ENCODE measurements around the gene UCN3. TPM values are rescaled to one million over a fixed set of nuclear protein-coding genes. Genes with fewer than 3 reads are reported as not detected.

The UCN3 gene
- total RNA-seq, 2 donors from 2014 or later: not detected

- Histone ChIP-seq H3K9me3 (no peaks in the 10 kb centered on the region), H3K27me3 (replicated peaks; ENCODE audit: insufficient read depth) (no peaks in the 10 kb centered on the region), H3K27ac (no peak overlapping the region), H3K4me3 (no peak overlapping the region), H3K4me1 (replicated peaks) (no peaks in the 10 kb centered on the region), H3K36me3 (no peaks in the 10 kb centered on the region)
- intact Hi-C loops (cut with DNase I): loop anchor here (5.0 to 10.0 kb wide), 2 partner anchors 292 to 540 kb away; partner anchors contain the start of gene AKR1C3
- WGBS: 82% methylated on average over 5 of the region's 5 CpGs
- TF ChIP-seq POLR2A (IDR thresholded peaks at IDR 0.05) (no peak), CTCF (IDR thresholded peaks at IDR 0.05) (no peak)
- no peak for DNase-seq (ENCODE audit: low spot score)
Observed at GRCh38 chr10:5387169-5387568, 22.4 kb downstream of the UCN3 start.

DNA sequence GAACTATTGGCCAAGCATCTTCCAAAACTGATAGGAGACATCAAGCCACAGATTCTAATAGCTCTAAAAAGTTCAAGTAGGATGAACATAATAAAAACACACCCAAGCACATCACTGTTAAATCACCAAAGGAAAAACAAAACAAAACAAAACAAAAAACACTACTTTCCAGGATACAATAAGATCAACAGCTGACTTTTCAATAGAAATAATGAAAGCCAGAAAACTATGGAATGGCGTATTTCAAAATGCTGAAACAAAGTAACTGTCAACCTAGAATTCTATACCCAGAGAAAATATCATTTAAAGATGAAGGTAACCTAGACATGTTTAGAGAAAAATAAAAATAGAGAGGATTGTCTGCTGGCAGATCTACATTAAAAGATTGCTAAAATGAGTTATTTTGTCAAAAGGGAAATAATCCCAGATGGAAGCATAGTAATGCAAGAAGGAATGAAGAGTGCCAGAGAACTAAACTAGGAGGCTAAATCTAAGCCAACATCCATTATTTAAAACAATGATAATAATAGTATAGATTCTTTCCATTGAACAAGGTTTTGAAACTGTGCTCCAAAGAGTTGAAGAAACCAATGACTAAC lies 25.9 kb downstream of the UCN3 start:
- Histone ChIP-seq H3K9me3 (no peaks in the 10 kb centered on the region), H3K36me3 (no peaks in the 10 kb centered on the region), H3K4me3 (no peak overlapping the region), H3K4me1 (replicated peaks) (no peaks in the 10 kb centered on the region), H3K27ac (no peak overlapping the region), H3K27me3 (replicated peaks; ENCODE audit: insufficient read depth) (no peaks in the 10 kb centered on the region)
- no peak for DNase-seq (ENCODE audit: low spot score)
- intact Hi-C loops (cut with DNase I): no loop called here
- WGBS: 97% methylated on average over 1 of the region's 1 CpG
- no peak for TF ChIP-seq POLR2A (IDR thresholded peaks at IDR 0.05)

- 99% methylated on average over 3 of the region's 3 CpGs for WGBS
- intact Hi-C loops (cut with DNase I): no loop called here
- H3K4me3 ChIP-seq: no peak overlapping the region
- no peaks in the 10 kb centered on the region for H3K9me3 ChIP-seq
- no peak for TF ChIP-seq CTCF (IDR thresholded peaks at IDR 0.05)
- no peak for TF ChIP-seq POLR2AphosphoS5 (IDR thresholded peaks at IDR 0.05)
- no peak for TF ChIP-seq POLR2A (IDR thresholded peaks at IDR 0.05)
- H3K4me1 ChIP-seq (replicated peaks): no peaks in the 10 kb centered on the region
- no peaks in the 10 kb centered on the region for H3K36me3 ChIP-seq
- no peak overlapping the region for H3K27ac ChIP-seq
- DNase-seq (ENCODE audit: low spot score): no peak
- no peaks in the 10 kb centered on the region for H3K27me3 ChIP-seq (replicated peaks; ENCODE audit: insufficient read depth)
Observed at GRCh38 chr10:5391790-5392189, 27.0 kb downstream of the UCN3 start.

DNA sequence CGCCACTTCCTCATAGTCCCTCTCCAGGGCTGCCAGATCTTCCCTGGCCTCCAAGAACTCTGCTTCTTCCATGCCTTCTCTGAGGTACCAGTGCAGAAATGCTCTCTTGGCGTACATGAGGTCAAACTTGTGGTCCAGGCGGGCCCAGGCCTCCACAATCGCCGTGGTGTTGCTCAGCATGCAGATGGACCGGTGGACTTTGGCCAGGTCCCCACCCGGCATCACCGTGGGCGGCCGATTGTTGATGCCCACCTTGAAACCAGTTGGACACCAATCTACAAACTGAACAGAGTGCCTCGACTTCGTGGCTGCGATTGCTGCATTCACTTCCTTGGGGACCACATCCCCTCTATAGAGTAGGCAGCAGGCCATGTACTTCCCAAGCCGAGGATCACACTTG lies 28.8 kb downstream of the UCN3 start:
- no peaks in the 10 kb centered on the region for H3K36me3 ChIP-seq
- DNase-seq (ENCODE audit: low spot score): no peak
- H3K4me1 ChIP-seq (replicated peaks): no peaks in the 10 kb centered on the region
- H3K9me3 ChIP-seq: no peaks in the 10 kb centered on the region
- H3K27ac ChIP-seq: no peak overlapping the region
- H3K27me3 ChIP-seq (replicated peaks; ENCODE audit: insufficient read depth): no peaks in the 10 kb centered on the region
- intact Hi-C loops (cut with DNase I): no loop called here
- H3K4me3 ChIP-seq: no peak overlapping the region
- TF ChIP-seq CTCF (IDR thresholded peaks at IDR 0.05) (no peak), POLR2AphosphoS5 (IDR thresholded peaks at IDR 0.05) (no peak), POLR2A (IDR thresholded peaks at IDR 0.05) (no peak)
- WGBS: 96% methylated on average over 14 of the region's 14 CpGs

DNA sequence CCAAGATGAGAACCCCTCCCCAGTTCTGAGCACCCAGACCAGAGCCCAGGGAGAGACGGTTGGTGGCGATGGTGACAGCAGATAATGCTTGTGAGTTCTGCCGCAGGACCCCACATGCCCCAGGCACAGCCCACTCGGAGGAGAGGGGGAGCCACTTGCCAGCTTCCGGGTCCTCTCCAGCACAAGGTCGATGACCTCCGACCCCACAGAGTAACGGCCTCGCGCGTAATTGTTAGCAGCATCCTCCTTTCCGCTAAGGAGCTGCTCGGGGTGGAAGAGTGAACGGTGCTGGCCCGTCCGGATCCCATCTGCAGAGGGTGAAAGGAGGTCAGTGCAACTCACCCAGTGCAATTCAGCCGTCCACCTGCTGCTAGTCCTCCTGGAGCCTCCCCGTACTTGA lies 30.4 kb downstream of the UCN3 start:
- intact Hi-C loops (cut with DNase I): no loop called here
- H3K36me3 ChIP-seq: no peaks in the 10 kb centered on the region
- DNase-seq (ENCODE audit: low spot score): no peak
- no peaks in the 10 kb centered on the region for H3K27me3 ChIP-seq (replicated peaks; ENCODE audit: insufficient read depth)
- H3K4me3 ChIP-seq: no peak overlapping the region
- 87% methylated on average over 18 of the region's 18 CpGs for WGBS
- no peaks in the 10 kb centered on the region for H3K9me3 ChIP-seq
- TF ChIP-seq POLR2A (IDR thresholded peaks at IDR 0.05) (no peak), POLR2AphosphoS5 (IDR thresholded peaks at IDR 0.05) (no peak), CTCF (IDR thresholded peaks at IDR 0.05) (no peak)
- no peaks in the 10 kb centered on the region for H3K4me1 ChIP-seq (replicated peaks)
- H3K27ac ChIP-seq: no peak overlapping the region
